ENCODE measurements around the gene LYAR. TPM values are rescaled to one million over a fixed set of nuclear protein-coding genes. Genes with fewer than 3 reads are reported as not detected.

Gene LYAR
- total and polyA plus RNA-seq, 2 of the 13 experiments (the other 11 are each of a cell fraction or from before 2014, with no cell fraction given) = 7.8 to 94.2 TPM

DNA sequence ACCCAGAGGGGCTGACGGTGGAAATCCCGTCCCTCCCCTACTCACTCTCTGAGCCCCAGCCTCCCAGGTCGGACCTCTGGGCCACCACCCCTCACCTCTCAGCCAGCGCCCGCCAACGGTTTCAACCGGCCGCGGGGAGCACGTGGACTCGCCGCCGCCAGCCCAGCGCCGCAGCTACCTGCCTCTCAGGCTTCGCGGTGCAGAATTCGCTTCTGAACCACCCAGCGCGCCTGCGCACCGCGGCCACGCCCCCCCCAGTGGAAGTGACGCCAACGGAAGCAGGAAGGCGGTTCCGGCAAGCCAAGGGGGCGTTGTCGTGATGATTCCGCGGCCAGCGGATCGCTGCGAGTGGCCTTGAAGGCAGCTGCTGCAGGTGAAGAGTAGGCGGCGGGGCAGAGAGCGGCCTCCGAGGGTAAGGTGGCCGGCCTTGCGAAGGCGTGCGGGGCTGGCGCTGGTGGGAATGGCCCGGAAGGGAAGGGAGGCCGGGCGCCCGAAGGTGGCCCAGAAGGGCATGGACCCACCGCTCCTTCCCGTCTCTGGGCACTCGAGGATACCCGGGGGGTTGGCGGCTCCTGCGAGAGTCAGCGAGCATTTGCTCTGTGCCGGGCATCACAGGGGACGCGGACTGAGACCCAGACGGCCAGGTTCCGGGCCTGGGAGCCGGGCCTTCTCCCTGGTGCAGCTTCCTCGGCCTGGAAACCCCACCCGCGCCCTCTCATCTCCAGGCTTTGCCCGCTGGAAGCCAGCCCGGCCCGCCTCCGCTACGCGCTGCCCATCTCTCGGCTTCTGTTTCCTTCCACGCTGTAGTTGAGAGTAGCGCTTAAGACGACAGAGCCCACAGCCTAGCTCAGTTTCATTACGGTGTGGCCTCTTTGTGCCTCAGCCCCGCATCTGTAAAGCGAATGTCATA is at the start of gene LYAR, which contains the start of gene ZBTB49 (continued):
- TF ChIP-seq, protein P1, sequence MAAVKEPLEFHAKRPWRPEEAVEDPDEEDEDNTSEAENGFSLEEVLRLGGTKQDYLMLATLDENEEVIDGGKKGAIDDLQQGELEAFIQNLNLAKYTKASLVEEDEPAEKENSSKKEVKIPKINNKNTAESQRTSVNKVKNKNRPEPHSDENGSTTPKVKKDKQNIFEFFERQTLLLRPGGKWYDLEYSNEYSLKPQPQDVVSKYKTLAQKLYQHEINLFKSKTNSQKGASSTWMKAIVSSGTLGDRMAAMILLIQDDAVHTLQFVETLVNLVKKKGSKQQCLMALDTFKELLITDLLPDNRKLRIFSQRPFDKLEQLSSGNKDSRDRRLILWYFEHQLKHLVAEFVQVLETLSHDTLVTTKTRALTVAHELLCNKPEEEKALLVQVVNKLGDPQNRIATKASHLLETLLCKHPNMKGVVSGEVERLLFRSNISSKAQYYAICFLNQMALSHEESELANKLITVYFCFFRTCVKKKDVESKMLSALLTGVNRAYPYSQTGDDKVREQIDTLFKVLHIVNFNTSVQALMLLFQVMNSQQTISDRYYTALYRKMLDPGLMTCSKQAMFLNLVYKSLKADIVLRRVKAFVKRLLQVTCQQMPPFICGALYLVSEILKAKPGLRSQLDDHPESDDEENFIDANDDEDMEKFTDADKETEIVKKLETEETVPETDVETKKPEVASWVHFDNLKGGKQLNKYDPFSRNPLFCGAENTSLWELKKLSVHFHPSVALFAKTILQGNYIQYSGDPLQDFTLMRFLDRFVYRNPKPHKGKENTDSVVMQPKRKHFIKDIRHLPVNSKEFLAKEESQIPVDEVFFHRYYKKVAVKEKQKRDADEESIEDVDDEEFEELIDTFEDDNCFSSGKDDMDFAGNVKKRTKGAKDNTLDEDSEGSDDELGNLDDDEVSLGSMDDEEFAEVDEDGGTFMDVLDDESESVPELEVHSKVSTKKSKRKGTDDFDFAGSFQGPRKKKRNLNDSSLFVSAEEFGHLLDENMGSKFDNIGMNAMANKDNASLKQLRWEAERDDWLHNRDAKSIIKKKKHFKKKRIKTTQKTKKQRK (IDR thresholded peaks at IDR 0.05; ENCODE audit: low read length) = no peak
- no peak for TF ChIP-seq CEBPB (IDR thresholded peaks at IDR 0.05; ENCODE audit: borderline replicate concordance, low read depth, low read length)
- peak; percentile 56; the same call in 1 of the 2 replicates for TF ChIP-seq NR1H2 (CRISPR knock-in tag; IDR thresholded peaks at IDR 0.05; ENCODE audit: borderline replicate concordance, low read depth)
- TF ChIP-seq, protein P2, sequence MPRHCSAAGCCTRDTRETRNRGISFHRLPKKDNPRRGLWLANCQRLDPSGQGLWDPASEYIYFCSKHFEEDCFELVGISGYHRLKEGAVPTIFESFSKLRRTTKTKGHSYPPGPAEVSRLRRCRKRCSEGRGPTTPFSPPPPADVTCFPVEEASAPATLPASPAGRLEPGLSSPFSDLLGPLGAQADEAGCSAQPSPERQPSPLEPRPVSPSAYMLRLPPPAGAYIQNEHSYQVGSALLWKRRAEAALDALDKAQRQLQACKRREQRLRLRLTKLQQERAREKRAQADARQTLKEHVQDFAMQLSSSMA (CRISPR knock-in tag; IDR thresholded peaks at IDR 0.05) = 0 out of 2 replicates have a peak, but pooled peaks have one; percentile 30
- TF ChIP-seq ZNF329 (CRISPR knock-in tag; IDR thresholded peaks at IDR 0.05; ENCODE audit: low read depth) = peak; percentile 75; the same call in 1 of the 2 replicates
- no peak; the same call in 1 of the 2 replicates for TF ChIP-seq ZNF570 (CRISPR knock-in tag; IDR thresholded peaks at IDR 0.05; ENCODE audit: borderline replicate concordance)
- no peak; the same call in 1 of the 2 replicates for TF ChIP-seq MEIS1 (CRISPR knock-in tag; IDR thresholded peaks at IDR 0.05; ENCODE audit: borderline replicate concordance)
- TF ChIP-seq NFKB2 (CRISPR knock-in tag; IDR thresholded peaks at IDR 0.05; ENCODE audit: borderline replicate concordance) = peak; percentile 89; the same call in 1 of the 2 replicates
- peak; percentile 86; the same call in 1 of the 2 replicates for TF ChIP-seq HOXA5 (CRISPR knock-in tag; IDR thresholded peaks at IDR 0.05)
- TF ChIP-seq LCORL (IDR thresholded peaks at IDR 0.05) = no peak
- peak; percentile 61 for TF ChIP-seq LCORL (CRISPR knock-in tag; IDR thresholded peaks at IDR 0.05)
- TF ChIP-seq, protein P3, sequence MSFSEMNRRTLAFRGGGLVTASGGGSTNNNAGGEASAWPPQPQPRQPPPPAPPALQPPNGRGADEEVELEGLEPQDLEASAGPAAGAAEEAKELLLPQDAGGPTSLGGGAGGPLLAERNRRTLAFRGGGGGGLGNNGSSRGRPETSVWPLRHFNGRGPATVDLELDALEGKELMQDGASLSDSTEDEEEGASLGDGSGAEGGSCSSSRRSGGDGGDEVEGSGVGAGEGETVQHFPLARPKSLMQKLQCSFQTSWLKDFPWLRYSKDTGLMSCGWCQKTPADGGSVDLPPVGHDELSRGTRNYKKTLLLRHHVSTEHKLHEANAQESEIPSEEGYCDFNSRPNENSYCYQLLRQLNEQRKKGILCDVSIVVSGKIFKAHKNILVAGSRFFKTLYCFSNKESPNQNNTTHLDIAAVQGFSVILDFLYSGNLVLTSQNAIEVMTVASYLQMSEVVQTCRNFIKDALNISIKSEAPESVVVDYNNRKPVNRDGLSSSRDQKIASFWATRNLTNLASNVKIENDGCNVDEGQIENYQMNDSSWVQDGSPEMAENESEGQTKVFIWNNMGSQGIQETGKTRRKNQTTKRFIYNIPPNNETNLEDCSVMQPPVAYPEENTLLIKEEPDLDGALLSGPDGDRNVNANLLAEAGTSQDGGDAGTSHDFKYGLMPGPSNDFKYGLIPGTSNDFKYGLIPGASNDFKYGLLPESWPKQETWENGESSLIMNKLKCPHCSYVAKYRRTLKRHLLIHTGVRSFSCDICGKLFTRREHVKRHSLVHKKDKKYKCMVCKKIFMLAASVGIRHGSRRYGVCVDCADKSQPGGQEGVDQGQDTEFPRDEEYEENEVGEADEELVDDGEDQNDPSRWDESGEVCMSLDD (CRISPR knock-in tag; IDR thresholded peaks at IDR 0.05; ENCODE audit: borderline replicate concordance) = no peak
- TF ChIP-seq KDM2A (CRISPR knock-in tag; IDR thresholded peaks at IDR 0.05; ENCODE audit: borderline replicate concordance, low read depth) = peak; percentile 89; the same call in 1 of the 2 replicates
- TF ChIP-seq ZNF382 (CRISPR knock-in tag; IDR thresholded peaks at IDR 0.05; ENCODE audit: borderline replicate concordance) = no peak
- TF ChIP-seq ZNF546 (CRISPR knock-in tag; conservative IDR thresholded peaks at IDR 0.05) = no peak
- TF ChIP-seq HNRNPH1 (optimal IDR thresholded peaks at IDR 0.05; ENCODE audit: low read depth, low read length) = no peak
- TF ChIP-seq, protein P4, sequence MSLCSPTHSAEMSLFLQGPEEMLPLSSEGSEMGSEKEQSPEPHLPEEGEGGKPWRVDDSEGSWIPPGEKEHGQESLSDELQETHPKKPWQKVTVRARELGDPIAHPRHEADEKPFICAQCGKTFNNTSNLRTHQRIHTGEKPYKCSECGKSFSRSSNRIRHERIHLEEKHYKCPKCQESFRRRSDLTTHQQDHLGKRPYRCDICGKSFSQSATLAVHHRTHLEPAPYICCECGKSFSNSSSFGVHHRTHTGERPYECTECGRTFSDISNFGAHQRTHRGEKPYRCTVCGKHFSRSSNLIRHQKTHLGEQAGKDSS (CRISPR knock-in tag; IDR thresholded peaks at IDR 0.05; ENCODE audit: borderline replicate concordance, low read depth) = no peak

All from HepG2 (cell line).